GM18873 (cell line): ENCODE results near the gene ZNF415.
"Not testable (repeated sequence)": the region's sequence is repeated elsewhere in the genome, so short reads cannot be mapped to it uniquely, and the experiment has no call there.

ENCODE experiments used
- ATAC-seq: cut with Tn5 transposase; IDR thresholded peaks from one replicate; pipeline ENCODE4 v1.9.1; 2021; ENCODE audit warnings: mild to moderate bottlenecking, moderate library complexity, moderate number of reproducible peaks; ENCODE audit not compliant: unreplicated experiment, low FRiP score

Gene ZNF415

DNA sequence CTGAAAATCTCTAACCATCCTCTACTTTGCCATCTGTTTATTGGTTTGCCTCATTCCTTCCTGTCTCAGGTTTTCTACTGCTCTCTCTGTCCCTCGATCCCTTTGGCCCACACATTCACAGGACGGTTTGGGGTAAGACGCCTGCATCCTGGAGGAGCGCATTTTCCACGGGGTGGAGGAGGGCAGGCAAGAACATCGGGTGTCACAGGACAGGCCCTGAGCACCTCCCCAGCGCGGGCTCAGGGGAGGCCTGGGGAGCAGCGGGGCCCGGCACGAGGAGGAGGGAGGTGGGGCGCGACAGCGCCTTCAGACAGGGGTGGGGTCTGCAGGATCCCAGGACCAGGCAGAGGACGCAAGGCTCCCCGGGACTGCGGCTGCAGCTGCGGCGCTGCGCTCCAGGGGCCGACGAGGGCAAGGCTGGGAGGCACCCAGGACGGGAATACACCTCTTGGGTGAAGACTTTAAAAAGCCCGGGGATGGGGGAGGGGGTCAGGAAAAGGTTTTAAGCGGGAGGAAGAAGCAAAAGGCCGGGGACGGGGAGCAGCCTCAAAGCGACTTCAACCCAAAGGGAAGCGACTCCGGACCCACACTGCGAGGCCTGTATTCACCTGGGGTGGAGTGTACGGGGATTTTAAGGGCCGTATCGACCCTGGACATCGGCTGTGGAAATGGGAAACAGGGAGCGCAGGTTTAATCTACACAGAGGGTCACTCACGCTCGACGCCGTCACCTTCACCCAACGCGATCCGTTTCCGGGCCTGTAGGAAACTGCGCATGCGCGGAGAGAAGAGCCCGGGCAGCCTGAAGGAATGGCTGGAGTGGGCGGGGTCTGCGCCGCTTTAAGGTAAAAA, at the start of gene ZNF415:
ZNF415 (minus strand) TSS at position 770 of the 851 bp plus-strand sequence. CDS start 10,234 bp downstream, outside the sequence.
- no peak for ATAC-seq

GRCh38 chr19:53182202-53182601, 49.5 kb upstream of the ZNF415 start:
- no peak for ATAC-seq

- ATAC-seq = no peak
These were observed 45.3 kb upstream of the ZNF415 start for GRCh38 chr19:53177986-53178385.

- ATAC-seq = no peak
These were observed 40.2 kb upstream of the ZNF415 start for GRCh38 chr19:53172889-53173288.

DNA sequence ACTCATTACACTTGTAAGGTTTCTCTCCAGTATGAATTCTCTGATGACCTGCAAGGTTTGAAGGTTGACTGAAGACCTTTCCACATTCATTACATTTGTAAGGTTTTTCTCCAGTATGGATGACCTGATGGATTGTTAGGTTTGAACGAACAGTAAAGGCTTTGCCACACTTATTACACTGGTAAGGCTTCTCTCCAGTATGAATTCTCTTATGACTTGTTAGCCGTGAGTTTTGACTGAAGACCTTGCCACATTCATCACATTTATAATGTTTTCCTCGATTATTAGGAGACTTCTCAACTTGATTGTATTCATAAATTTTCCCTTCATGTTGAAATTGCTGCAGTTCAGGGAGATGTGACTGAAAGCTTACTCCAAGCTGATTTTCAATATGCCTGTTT, 33.0 kb upstream of the ZNF415 start:
- no peak for ATAC-seq

DNA sequence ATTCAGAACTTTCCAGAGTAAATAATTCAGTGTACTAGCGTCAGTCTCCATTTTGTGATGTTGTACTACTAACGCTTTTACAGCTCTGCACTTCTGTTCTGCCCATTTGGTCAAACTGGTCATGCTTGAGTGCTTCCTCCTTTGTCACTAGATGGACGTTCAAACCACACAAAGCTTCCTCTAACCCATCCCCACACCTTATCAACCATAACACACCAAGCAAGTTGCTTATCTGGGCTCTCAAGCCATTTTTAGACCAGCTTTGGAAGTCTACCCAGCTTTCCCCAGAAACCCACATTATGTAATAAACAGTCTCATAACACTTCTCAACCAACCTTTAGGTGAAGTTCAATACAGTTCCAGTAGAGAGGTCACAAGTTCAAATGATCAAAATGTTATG, 28.4 kb upstream of the ZNF415 start:
- no peak for ATAC-seq

GRCh38 chr19:53160350-53160749, 27.6 kb upstream of the ZNF415 start:
- no peak for ATAC-seq

GRCh38 chr19:53158119-53158656, 25.5 kb upstream of the ZNF415 start:
- ATAC-seq = no peak

DNA sequence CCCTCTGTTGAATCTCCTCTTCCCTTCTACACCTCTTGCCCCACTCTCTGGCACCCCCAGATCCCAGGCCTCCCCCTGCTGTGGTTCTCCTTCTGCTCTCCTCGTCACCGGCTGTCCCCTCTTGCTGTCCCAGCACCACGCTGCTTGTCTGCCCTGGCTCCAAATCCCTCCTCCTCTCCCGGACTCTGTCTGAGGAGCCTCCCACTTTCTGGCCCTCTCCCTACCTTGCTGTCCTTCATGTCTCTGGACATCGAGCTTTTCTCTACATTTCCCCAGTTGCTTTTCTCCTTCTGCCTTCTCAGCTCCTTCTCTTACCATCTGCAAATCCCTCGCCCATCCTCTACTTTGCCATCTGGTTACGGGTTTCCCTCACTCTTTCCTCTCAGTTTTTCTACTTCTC, 24.9 kb upstream of the ZNF415 start:
- ATAC-seq = no peak

DNA sequence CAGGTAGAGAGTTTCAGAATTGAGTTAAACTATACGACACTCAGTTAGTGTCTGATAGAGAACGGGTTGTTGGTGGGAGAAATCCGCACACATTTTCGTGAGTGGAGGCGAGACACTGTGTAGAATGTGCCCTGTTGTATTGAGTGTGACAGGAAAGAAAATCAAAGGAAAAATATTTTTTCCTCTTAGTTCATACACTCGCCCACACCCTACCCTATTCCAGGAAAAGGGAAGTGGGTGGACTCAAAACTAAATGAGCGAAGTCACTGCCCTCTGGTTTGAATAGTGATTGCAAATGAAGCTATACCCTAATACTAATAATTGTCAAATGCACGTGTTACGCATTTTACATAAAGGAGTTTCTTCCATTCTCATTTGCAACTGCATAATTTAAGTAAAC, 24.1 kb upstream of the ZNF415 start:
- no peak for ATAC-seq

DNA sequence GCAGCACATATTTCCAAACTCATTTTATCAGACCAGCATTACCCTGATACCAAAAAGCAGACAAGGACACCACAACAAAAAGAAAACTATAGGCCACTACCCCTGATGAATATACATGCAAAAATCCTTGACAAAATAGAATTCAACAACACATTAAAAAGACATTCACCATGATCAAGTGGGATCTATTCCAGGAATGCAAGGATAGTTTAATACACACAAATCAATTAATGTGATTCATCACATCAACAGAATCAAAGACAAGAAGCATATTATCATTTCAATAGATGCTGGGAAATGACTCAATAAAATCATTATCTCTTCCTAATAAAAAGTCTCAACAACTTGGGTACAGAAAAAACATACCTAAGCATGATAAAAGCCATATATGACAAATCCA, 14.9 kb upstream of the ZNF415 start:
- no peak for ATAC-seq

DNA sequence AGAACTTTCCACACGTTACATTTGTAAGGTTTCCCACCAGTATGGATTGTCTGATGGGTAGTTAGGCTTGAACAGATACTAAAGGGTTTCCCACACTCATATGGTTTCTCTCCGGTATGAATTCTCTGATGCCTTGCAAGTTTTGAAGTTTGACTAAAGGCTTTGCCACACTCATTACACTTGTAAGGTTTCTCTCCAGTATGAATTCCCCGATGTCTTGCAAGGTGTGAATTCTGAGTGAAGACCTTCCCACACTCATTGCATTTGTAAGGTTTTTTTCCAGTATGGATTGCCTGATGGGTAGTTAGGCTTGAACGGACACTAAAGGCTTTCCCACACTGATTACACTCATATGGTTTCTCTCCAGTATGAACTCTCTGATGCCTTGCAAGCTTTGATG, 7.6 kb upstream of the ZNF415 start:
- no peak for ATAC-seq

- no peak for ATAC-seq
These were observed 3.7 kb upstream of the ZNF415 start for GRCh38 chr19:53136432-53136831.

DNA sequence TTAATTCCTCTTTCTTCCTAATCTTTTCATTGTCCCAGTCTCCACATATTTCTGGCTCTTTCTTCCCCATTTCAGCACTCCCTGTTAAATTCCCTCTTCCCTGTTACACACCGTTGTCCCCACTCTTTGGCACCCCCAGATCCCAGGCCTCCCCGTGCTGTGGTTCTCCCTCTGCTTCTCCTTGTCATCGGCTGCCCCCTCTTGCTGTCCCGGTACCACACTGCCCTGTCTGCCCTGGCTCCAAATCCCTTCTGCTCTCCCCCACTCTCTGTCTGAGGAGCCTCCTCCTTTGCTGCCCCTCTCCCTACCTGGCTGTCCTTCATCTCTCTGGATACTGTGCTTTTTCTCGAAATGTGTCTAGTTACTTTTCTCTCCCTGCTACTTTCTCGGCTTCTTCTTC, 983 bp downstream of the ZNF415 start:
- no peak for ATAC-seq

DNA sequence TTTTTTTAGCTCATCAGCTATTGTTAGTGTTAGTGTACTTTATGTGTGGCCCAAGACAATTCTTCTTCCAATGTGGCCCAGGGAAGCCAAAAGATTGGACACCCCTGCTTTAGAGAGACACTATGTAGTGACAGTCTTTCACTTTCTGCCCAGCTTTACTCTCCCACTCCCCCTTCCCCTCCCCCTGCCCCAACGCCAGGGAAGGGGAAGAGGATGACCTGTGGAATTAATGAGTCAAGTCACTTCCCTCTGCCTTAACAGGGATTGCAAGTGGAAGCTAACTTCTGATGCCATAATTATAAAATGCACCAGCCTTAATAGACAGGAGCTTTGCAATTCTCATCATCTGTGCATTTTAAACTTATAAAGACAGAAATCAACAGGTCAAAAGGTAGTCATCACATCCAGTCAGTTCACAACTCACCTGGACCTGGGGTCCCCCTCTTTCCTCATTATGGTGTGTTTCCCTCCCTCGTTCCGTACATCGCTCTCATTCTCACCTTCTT, 1.6 kb downstream of the ZNF415 start:
- no peak for ATAC-seq

GRCh38 chr19:53130506-53130905, 2.2 kb downstream of the ZNF415 start:
- no peak for ATAC-seq

DNA sequence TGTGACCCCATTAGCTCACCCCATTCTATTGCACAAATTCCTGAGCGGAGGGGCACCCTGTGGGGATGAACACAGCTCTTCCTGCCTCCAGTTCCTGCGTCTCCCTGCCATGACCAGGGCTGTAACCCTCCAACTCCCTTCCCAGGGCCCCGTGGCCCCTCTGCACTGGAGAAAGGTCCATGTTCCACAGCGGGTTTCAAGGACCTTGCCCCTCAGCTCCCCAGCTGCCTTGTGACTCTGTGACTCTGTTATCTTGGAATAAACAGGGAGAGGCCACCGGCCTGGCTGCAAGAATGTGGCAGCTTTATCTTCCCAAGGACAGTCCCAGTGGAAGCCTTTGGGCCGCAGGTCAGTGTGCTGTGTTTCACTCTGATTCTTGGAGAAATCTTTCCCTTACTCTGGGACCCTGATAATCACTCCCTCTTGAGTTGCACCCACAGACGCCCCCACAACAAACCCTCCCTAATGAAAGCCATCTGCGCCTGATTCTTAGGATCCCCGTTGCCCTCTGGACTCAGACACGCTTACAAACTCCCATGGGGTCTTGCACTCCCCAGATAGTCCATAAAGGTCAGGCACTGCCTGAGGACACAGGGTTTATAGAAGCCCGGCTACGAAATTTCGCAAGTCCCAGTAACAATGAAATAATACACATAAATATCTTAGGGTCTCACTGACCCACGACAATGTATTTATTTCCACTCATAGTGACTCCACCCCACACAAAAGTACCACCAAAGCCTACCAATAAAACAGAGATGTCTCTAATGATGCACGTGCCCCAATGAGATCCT, 5.8 kb downstream of the ZNF415 start:
- not testable (repeated sequence) for ATAC-seq

- no peak for ATAC-seq
These were observed 9.3 kb downstream of the ZNF415 start for GRCh38 chr19:53123400-53123799.

GRCh38 chr19:53112286-53112685, 20.4 kb downstream of the ZNF415 start:
- ATAC-seq = no peak

- ATAC-seq = no peak
These were observed 23.2 kb downstream of the ZNF415 start for GRCh38 chr19:53109527-53109926.
